Endothelial cell of umbilical vein (primary cell): ENCODE results near the gene SF3B4. TPM values are rescaled to one million over a fixed set of nuclear protein-coding genes. Genes with fewer than 3 reads are reported as not detected.

Experiments
- BruUV-seq: library from RNA; stranded (reverse); fragments of 400-500 nt; replicated peaks from 2 replicates; lab custom pipeline; 2021; lab: Mats Ljungman, UMichigan
- CTCF ChIA-PET: fragments of 300-600, 350-600 bp; sonication (Branson Sonifier 250); formaldehyde crosslinking; loops from one replicate; lab custom pipeline; 2021; ENCODE audit warnings: antibody characterized with exemption, inconsistent platforms; lab: Charles Lee
- POLR2A ChIA-PET: fragments of 300-600, 350-600 bp; sonication (Branson Sonifier 250); formaldehyde crosslinking; loops from one replicate; lab custom pipeline; 2021; ENCODE audit warnings: antibody characterized with exemption, inconsistent platforms; lab: Charles Lee
- DNase-seq: peaks from one replicate; pipeline ENCODE4 v3.0.0-alpha.2; 2011; ENCODE audit warnings: low read depth, low spot score
- FAIRE-seq: peaks from 2 replicates; lab custom pipeline; 2011; peaks lifted over from hg19 to GRCh38; lab: Jason Lieb, UNC
- H2AFZ ChIP-seq: 2 replicates; pipeline ENCODE4 v1.6.0; 2012; ENCODE audit warnings: low read depth, low read length, control low read depth, inconsistent platforms
- H3K27ac ChIP-seq: 2 replicates; pipeline ENCODE4 v1.5.1; 2011; ENCODE audit warnings: low read depth, mild to moderate bottlenecking, control low read depth, low read length, moderate library complexity; ENCODE audit not compliant: insufficient read depth
- H3K27me3 ChIP-seq, 2 experiments: 2 replicates each; pipeline versions ENCODE4 v1.6.0 to v1.6.1; 2011; ENCODE audit warnings: low read length in 2 of 2, mixed read lengths in 1 of 2; ENCODE audit not compliant: control insufficient read depth in 2 of 2, insufficient read depth in 2 of 2
- H3K36me3 ChIP-seq, 2 experiments: 2 replicates in 1 of 2; 3 replicates in 1 of 2; pipeline ENCODE4 v1.5.1; 2011; ENCODE audit warnings: low read length in 2 of 2, mild to moderate bottlenecking in 1 of 2, moderate library complexity in 1 of 2; ENCODE audit not compliant: control insufficient read depth in 2 of 2, insufficient read depth in 2 of 2; ENCODE audit errors: extremely low read depth in 1 of 2
- H3K4me1 ChIP-seq: 3 replicates; pipeline ENCODE4 v1.5.1; 2011; ENCODE audit warnings: mild to moderate bottlenecking, low read length; ENCODE audit not compliant: control insufficient read depth, insufficient read depth; ENCODE audit errors: extremely low read depth
- H3K4me2 ChIP-seq: 2 replicates; pipeline ENCODE4 v1.6.1; 2011; ENCODE audit warnings: low read length, control low read depth, mixed read lengths; ENCODE audit not compliant: insufficient read depth
- H3K4me3 ChIP-seq, 3 experiments: fragments of 200-600 bp in 1 of 3; sonication (generic), shearing (Covaris generic) in 1 of 3; replicated peaks in 1 of 3; 2 replicates each; pipeline ENCODE4 v1.5.1; 2011 to 2016; ENCODE audit warnings: control low read depth in 3 of 3, low read length in 3 of 3, mild to moderate bottlenecking in 2 of 3, inconsistent platforms in 1 of 3, low read depth in 1 of 3, moderate library complexity in 1 of 3; ENCODE audit not compliant: insufficient read depth in 1 of 3
- H3K79me2 ChIP-seq: 2 replicates; pipeline ENCODE4 v1.6.0; 2012; ENCODE audit warnings: low read length, inconsistent platforms; ENCODE audit not compliant: control insufficient read depth, insufficient read depth
- H3K9ac ChIP-seq: replicated peaks from 2 replicates; pipeline ENCODE3; 2011; ENCODE audit warnings: low read length, control low read depth; ENCODE audit not compliant: insufficient read depth; ENCODE audit errors: extremely low read depth
- H3K9me1 ChIP-seq: replicated peaks from 3 replicates; pipeline ENCODE4 v1.6.0; 2011; ENCODE audit warnings: mild to moderate bottlenecking, low read length; ENCODE audit not compliant: control insufficient read depth, insufficient read depth; ENCODE audit errors: extremely low read depth
- H3K9me3 ChIP-seq: replicated peaks from 2 replicates; pipeline ENCODE4 v1.5.1; 2012; ENCODE audit warnings: low read length, inconsistent platforms; ENCODE audit not compliant: control insufficient read depth, insufficient read depth
- H4K20me1 ChIP-seq: replicated peaks from 2 replicates; pipeline ENCODE3; 2011; ENCODE audit warnings: mild to moderate bottlenecking, low read length; ENCODE audit not compliant: control insufficient read depth, insufficient read depth; ENCODE audit errors: extremely low read depth
- CTCF ChIP-seq, 2 donors: IDR thresholded peaks; 1 replicate in 1 of 2; 2 replicates in 1 of 2; pipeline ENCODE4 v1.5.1; 2011; ENCODE audit warnings: low read length in 2 of 2, mild to moderate bottlenecking in 2 of 2, moderate library complexity in 2 of 2, control low read depth in 1 of 2, inconsistent platforms in 1 of 2, low read depth in 1 of 2; ENCODE audit not compliant: insufficient read depth in 1 of 2; ENCODE audit errors: extremely low read depth in 1 of 2
- EZH2 ChIP-seq: IDR thresholded peaks from 2 replicates; pipeline ENCODE4 v1.6.1; 2012; ENCODE audit warnings: borderline replicate concordance, low read depth, mild to moderate bottlenecking, moderate library complexity, low read length, inconsistent platforms; ENCODE audit not compliant: severe bottlenecking
- FOS ChIP-seq: IDR thresholded peaks from 2 replicates; pipeline ENCODE4 v1.6.1; 2011; ENCODE audit warnings: mild to moderate bottlenecking, low read length, moderate library complexity, borderline replicate concordance; ENCODE audit not compliant: insufficient read depth
- GATA2 ChIP-seq: IDR thresholded peaks from 2 replicates; pipeline ENCODE4 v1.7.0; 2011; ENCODE audit warnings: low read depth, mild to moderate bottlenecking, moderate library complexity, mixed read lengths, low read length; ENCODE audit not compliant: insufficient read length, insufficient read depth
- JUN ChIP-seq: IDR thresholded peaks from 2 replicates; pipeline ENCODE4 v1.6.1; 2011; ENCODE audit warnings: borderline replicate concordance, low read depth; ENCODE audit not compliant: insufficient read length, insufficient read depth
- MAX ChIP-seq: IDR thresholded peaks from 2 replicates; pipeline ENCODE4 v1.6.1; 2011; ENCODE audit not compliant: insufficient read depth, insufficient read length
- MYC ChIP-seq: IDR thresholded peaks from one replicate; pipeline ENCODE4 v1.6.1; 2011; ENCODE audit warnings: mild to moderate bottlenecking, low read depth, low read length
- POLR2A ChIP-seq: IDR thresholded peaks from 2 replicates; pipeline ENCODE4 v1.6.1; 2012; ENCODE audit warnings: low read depth, mild to moderate bottlenecking, control low read depth, low read length
- POLR2AphosphoS5 ChIP-seq: IDR thresholded peaks from 2 replicates; pipeline ENCODE4 v1.6.1; 2012; ENCODE audit warnings: low read depth, mild to moderate bottlenecking, control low read depth, low read length, moderate library complexity; ENCODE audit not compliant: insufficient read depth
- dilution Hi-C: fragments of 300-500 bp; cut with MboI; formaldehyde crosslinking; loops from one replicate; pipeline ENCODE4 v1.15.0; 2019; ENCODE audit warnings: low sequenced_read_pairs; ENCODE audit not compliant: extremely low pct_ligation_motif_present
- intact Hi-C: fragments of 100-400 bp; cut with micrococcal nuclease; formaldehyde crosslinking; loops from one replicate; pipeline ENCODE4 v1.10.0; 2022
- polyA plus RNA-seq, 4 experiments: library from polyadenylated mRNA; depleted of rRNA in 3 of 4; stranded (reverse) in 3 of 4; unstranded in 1 of 4; fragments of >200 nt; gene quantifications; 2 replicates each; pipeline versions ENCODE4 v1.2.1 to v1.2.3, GENCODE V29; 2011 to 2012; ENCODE audit warnings: missing spikeins in 1 of 4
- total RNA-seq: library from RNA; stranded (reverse); gene quantifications from 2 replicates; pipeline ENCODE4 v1.2.3, GENCODE V29; 2021

SF3B4 gene
- total and polyA plus RNA-seq, 2 donors (not counting 3 experiments of a cell fraction or from before 2014, with no cell fraction given): 62.7 to 74.4 TPM

- ChIA-PET POLR2A (no interaction called here), CTCF (no interaction called here)
- no peaks in the 10 kb centered on the region for H4K20me1 ChIP-seq
- H3K27me3 ChIP-seq: no peaks in the 10 kb centered on the region
- intact Hi-C loops: no loop called here
- FAIRE-seq (no peak), DNase-seq (no peak)
- no peak overlapping the region for H3K9ac ChIP-seq
- H3K4me3 ChIP-seq: no peak overlapping the region
- H3K36me3 ChIP-seq: peaks cover 21 to 26% of the 10 kb centered on the region in 2 experiments
- no peaks in the 10 kb centered on the region for H3K9me1 ChIP-seq
- no peak for TF ChIP-seq MAX
- no TSS peak for BruUV-seq
- H3K4me2 ChIP-seq: no peak overlapping the region
- no peak overlapping the region for H2AFZ ChIP-seq
- H3K79me2 ChIP-seq: peaks cover 30% of the 10 kb centered on the region
- H3K9me3 ChIP-seq: no peaks in the 10 kb centered on the region
- no peak overlapping the region for H3K27ac ChIP-seq
- dilution Hi-C loops: no loop called here
- peaks cover 18% of the 10 kb centered on the region for H3K4me1 ChIP-seq
These were observed 2.3 kb downstream of the SF3B4 start for GRCh38 chr1:149925345-149925744.

- no TSS peak for BruUV-seq
- CTCF ChIA-PET: interaction anchor here (1.0 kb wide), 1 partner anchor 263 kb away, joined by 3 read pairs; no protein-coding TSS in a partner anchor
- Histone ChIP-seq H3K27ac (no peak overlapping the region), H3K79me2 (peaks cover 30% of the 10 kb centered on the region), H3K36me3 (peaks cover 21 to 26% of the 10 kb centered on the region in 2 experiments), H3K4me1 (peaks cover 17% of the 10 kb centered on the region), H3K9me1 (no peaks in the 10 kb centered on the region), H3K9me3 (no peaks in the 10 kb centered on the region), H4K20me1 (no peaks in the 10 kb centered on the region), H3K4me2 (no peak overlapping the region), H3K27me3 (peaks cover under 1 to 3% of the 10 kb centered on the region in 2 experiments), H2AFZ (no peak overlapping the region), H3K4me3 (no peak overlapping the region), H3K9ac (no peak overlapping the region)
- DNase-seq (no peak), FAIRE-seq (no peak)
- intact Hi-C loops: no loop called here
- POLR2A ChIA-PET: no interaction called here
- dilution Hi-C loops: no loop called here
- TF ChIP-seq JUN (no peak), MAX (no peak), EZH2 (no peak), CTCF (IDR thresholded peaks at IDR 0.05; ENCODE audit: extremely low read depth in 1 of 2, insufficient read depth in 1 of 2, low read depth in 1 of 2, low read length in 2 of 2) (no peak), FOS (no peak), POLR2AphosphoS5 (no peak), MYC (no peak), GATA2 (no peak), POLR2A (no peak)
These were observed 4.0 kb downstream of the SF3B4 start for GRCh38 chr1:149923626-149924025.
